Measurements from ENCODE around the gene SOCS3. TPM values are rescaled to one million over a fixed set of nuclear protein-coding genes. Genes with fewer than 3 reads are reported as not detected.
A peak's percentile ranks its signal among the peaks of the same experiment; 100 is the strongest.

SOCS3 gene
- 66.1 TPM for total RNA-seq

- peak; percentile 97 for DNase-seq (ENCODE audit: low spot score)
These were observed at the start of gene SOCS3 for GRCh38 chr17:78359997-78360370. SOCS3 (minus strand) TSS chr17:78360077; CDS start chr17:78359095, 982 bp downstream.

- DNase-seq (ENCODE audit: low spot score): peak; percentile 67
These were observed 49.5 kb upstream of the SOCS3 start for GRCh38 chr17:78409191-78409928.

GRCh38 chr17:78408476-78409050 is 48.7 kb upstream of the SOCS3 start:
- DNase-seq (ENCODE audit: low spot score): no peak

GRCh38 chr17:78407387-78408000 is 47.6 kb upstream of the SOCS3 start:
- DNase-seq (ENCODE audit: low spot score): no peak

- no peak for DNase-seq (ENCODE audit: low spot score)
These were observed 47.0 kb upstream of the SOCS3 start for GRCh38 chr17:78406920-78407319.

GRCh38 chr17:78406396-78406795 is 46.5 kb upstream of the SOCS3 start:
- DNase-seq (ENCODE audit: low spot score): no peak

- no peak for DNase-seq (ENCODE audit: low spot score)
These were observed 43.9 kb upstream of the SOCS3 start for GRCh38 chr17:78403822-78404221.

- DNase-seq (ENCODE audit: low spot score): no peak
These were observed 42.0 kb upstream of the SOCS3 start for GRCh38 chr17:78401891-78402290.

- no peak for DNase-seq (ENCODE audit: low spot score)
These were observed 41.4 kb upstream of the SOCS3 start for GRCh38 chr17:78401246-78401645.

- DNase-seq (ENCODE audit: low spot score): no peak
These were observed 40.8 kb upstream of the SOCS3 start for GRCh38 chr17:78400581-78401240.

- no peak for DNase-seq (ENCODE audit: low spot score)
These were observed 39.8 kb upstream of the SOCS3 start for GRCh38 chr17:78399693-78400144.

- no peak for DNase-seq (ENCODE audit: low spot score)
These were observed 39.3 kb upstream of the SOCS3 start for GRCh38 chr17:78399028-78399692.

- DNase-seq (ENCODE audit: low spot score): no peak
These were observed 38.5 kb upstream of the SOCS3 start for GRCh38 chr17:78398390-78398789.

- DNase-seq (ENCODE audit: low spot score): no peak
These were observed 37.8 kb upstream of the SOCS3 start for GRCh38 chr17:78397681-78398101.

GRCh38 chr17:78396441-78397337 is 36.8 kb upstream of the SOCS3 start:
- DNase-seq (ENCODE audit: low spot score): no peak

- no peak for DNase-seq (ENCODE audit: low spot score)
These were observed 35.3 kb upstream of the SOCS3 start for GRCh38 chr17:78395155-78395554.

GRCh38 chr17:78394209-78394608 is 34.3 kb upstream of the SOCS3 start:
- DNase-seq (ENCODE audit: low spot score): no peak

GRCh38 chr17:78393575-78393974 is 33.7 kb upstream of the SOCS3 start:
- no peak for DNase-seq (ENCODE audit: low spot score)

- DNase-seq (ENCODE audit: low spot score): no peak
These were observed 32.4 kb upstream of the SOCS3 start for GRCh38 chr17:78392295-78392694.

GRCh38 chr17:78391843-78392242 is 32.0 kb upstream of the SOCS3 start:
- no peak for DNase-seq (ENCODE audit: low spot score)

- DNase-seq (ENCODE audit: low spot score): no peak
These were observed 31.2 kb upstream of the SOCS3 start for GRCh38 chr17:78391051-78391431.
